NCI-H1694 (cell line): ENCODE data around the gene FADS3.

Experiments
- DNase-seq: peaks from one replicate; lab custom pipeline; 2025; lab: John Stamatoyannopoulos, UW

FADS3 gene

DNA sequence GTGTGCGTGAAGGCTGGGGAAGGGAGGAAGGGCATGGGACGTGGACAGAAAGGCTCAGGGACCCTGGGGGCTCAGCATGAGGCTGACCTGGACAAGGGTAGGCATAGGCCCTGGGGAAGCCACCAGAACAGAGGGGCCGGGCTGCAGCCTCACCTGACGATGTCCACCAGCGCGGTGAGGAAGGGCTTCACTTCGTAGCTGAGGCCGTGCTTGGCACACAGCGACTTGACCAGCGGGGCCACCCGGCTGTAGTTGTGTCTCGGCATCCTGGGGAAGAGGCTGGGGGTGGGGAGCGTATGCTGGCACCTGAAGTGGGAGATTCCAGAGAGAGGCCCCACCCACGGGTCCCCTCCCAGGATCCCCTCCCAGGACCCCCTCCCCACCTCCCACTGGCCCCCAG, 15.6 kb downstream of the FADS3 start:
- no peak for DNase-seq

DNA sequence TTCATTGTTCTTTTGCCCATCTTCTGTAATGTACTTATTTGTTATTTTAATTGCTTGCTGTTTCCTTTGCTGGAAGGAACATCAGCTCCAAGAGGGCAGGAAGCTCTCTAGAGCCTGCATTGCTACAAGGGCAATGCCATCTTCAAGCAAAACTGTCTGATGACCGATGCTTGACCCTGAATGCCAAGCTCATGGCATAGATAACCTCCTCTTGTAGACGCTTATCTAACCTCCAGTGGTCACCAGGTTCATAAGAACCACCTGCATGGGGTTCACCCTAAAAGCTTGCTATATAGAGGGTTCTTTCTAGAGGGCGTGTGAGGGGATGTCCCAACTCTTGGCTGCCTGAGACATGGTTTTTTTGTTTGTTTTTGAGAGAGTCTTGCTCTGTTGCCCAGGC, 16.5 kb downstream of the FADS3 start:
- DNase-seq, result no peak

DNA sequence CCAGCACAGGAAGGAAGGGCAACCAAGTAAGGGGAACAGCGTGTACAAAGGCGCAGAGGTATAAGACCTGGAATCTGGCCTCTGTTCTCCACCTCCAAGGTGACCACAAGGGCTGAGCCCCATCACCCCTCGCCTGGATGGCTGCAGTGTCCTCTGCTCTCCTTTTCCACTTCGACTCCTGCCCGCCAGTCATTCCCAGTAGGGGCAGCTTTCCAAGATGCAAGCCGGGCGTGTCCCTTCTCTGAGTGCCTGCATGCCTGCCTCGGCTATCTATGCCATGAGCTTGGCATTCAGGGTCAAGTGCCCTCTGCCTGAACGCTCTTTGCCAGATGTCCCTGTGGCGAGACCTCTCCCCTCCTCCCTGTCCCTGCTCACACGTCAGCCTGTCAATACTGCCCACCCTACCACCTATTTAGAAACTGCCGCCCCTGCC, 17.0 kb downstream of the FADS3 start:
- DNase-seq, result no peak

DNA sequence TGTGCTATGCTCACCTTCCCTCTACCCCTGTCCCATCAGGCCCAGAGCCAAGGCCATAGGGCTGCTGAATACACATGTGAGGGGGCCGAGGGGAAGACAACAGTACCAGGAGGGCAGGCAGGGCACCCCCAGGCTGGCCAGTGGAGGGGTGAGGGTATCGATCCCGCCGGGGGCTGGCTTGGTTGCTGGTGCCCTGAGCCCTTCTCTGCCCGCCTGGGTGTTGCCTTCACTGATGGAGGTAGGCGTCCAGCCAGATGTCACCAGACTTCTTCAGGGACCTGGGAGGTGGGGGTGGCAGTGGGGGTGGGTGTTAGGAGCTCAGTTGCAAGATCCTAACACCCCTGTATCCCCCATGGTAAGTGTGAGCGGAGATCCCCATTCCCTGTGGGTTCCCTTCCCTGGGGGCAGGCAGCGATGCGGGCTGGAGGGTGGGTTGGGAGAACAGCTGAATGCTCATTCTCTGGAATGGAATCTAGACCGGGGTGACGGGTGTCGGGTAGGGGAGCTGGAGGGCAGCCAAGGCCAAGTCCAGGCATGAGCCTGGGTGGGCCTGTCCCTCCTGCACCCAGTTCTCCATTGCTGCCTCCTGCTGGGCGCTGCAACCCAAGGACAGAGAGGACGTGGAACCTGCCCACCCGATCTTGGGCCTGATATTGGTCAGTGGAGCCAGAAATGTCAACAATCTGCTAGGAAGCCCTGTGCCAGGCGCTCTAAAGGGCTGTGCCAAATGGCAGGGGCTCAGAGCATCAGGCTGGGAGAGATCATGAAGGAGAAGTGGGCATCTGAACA, 17.6 kb downstream of the FADS3 start:
- peak; percentile 21 for DNase-seq

- no peak for DNase-seq
Measured at GRCh38 chr11:61872935-61873565, 18.3 kb downstream of the FADS3 start.

DNA sequence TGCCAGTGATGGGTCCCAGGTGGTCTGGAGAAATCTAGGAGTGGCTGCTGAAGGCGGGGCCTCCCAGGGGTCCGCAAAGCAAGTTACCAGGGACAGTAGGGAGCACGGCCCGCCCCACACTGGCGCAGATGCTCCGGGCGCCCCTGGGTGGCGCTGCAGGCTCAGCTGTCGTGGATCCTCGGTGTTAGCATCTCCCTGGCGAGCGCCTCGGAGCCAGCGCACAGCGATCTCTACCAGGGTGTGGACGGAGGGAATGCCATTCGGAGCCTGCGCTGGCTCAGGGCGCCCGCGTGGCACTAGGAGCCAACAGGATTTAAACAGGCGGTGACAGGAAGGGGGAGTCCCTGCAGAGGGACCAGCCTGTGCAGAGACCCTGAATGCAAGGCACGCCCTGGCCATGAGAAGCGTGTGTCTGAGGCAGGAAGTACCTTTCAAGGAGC, 20.2 kb downstream of the FADS3 start:
- peak; percentile 76 for DNase-seq

GRCh38 chr11:61870541-61871031, 20.8 kb downstream of the FADS3 start:
- no peak for DNase-seq

GRCh38 chr11:61869708-61870451, 21.5 kb downstream of the FADS3 start:
- no peak for DNase-seq

DNA sequence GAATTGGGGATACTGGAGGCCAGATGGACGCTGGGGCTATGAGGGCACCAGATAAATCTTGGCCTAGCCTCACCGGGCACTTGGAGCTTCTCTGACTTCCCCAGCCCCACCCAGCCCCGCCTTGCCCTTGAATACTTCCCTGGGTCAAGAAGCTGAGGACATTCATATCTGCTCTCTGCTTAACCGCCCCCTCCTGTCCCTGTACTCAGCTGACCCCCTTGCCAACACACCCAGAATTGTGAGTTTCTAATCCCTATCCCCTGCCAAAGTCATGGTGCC, 22.0 kb downstream of the FADS3 start:
- DNase-seq, result no peak

DNA sequence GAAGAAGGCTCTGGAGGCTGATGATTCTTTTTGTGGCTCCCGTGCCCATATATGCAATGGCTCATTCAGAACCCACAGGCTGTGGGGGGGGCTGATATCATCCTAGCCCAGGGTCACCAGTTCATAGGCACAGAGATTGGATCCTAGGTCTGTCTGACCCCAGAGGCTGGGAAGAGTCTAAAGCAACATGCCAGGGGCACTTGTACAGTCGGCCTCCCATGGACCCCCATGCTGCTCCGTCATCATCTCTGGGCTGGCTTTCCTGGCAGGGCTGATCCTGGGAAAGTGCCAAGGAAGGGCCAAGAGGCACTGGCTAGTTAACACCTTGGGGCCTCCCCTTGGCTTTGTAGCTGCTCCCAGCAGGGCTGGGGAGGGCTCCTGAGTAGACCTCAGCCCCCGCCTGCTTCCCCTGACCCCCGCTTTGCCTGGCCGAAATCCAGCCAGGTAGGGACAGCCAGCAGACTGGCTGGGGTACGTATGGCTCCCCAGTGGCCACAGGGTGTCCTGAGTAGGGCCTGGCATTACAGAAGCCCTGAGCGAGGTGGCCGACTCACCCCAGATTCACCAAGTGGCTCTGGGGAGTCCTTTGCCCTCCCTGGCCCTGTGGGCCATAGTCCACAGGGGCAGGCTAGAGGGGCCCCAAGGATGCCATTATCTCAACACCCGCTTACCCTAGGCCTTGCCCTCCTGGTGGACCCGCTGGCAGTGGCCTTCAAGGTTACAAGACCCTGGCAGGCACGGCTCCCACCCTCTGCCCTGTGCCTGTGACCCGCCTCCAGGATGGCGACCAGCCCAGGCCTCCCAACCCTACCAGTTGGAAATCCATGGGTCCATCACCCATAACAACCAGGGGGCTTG, 22.5 kb downstream of the FADS3 start:
- DNase-seq, result no peak

GRCh38 chr11:61866958-61867343, 24.4 kb downstream of the FADS3 start:
- DNase-seq, result no peak

DNA sequence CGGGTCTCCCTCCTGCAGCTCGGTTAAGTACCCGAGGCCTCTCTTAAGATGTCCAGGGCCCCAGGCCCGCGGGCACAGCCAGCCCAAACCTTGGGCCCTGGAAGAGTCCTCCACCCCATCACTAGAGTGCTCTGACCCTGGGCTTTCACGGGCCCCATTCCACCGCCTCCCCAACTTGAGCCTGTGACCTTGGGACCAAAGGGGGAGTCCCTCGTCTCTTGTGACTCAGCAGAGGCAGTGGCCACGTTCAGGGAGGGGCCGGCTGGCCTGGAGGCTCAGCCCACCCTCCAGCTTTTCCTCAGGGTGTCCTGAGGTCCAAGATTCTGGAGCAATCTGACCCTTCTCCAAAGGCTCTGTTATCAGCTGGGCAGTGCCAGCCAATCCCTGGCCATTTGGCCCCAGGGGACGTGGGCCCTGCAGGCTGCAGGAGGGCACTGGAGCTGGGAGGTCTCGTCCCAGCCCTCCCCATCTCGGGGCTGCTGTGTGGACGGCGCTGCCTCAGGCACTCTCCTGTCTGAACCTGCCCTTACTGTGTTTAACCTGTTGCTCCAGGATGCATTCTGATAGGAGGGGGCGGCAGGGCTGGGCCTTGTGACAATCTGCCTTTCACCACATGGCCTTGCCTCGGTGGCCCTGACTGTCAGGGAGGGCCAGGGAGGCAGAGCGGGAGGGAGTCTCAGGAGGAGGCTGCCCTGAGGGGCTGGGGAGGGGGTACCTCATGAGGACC, 25.0 kb downstream of the FADS3 start:
- no peak for DNase-seq

- no peak for DNase-seq
Measured at GRCh38 chr11:61864814-61865775, 26.2 kb downstream of the FADS3 start.

GRCh38 chr11:61863548-61864081, 27.7 kb downstream of the FADS3 start:
- no peak for DNase-seq

GRCh38 chr11:61862714-61863547, 28.4 kb downstream of the FADS3 start:
- no peak for DNase-seq

DNA sequence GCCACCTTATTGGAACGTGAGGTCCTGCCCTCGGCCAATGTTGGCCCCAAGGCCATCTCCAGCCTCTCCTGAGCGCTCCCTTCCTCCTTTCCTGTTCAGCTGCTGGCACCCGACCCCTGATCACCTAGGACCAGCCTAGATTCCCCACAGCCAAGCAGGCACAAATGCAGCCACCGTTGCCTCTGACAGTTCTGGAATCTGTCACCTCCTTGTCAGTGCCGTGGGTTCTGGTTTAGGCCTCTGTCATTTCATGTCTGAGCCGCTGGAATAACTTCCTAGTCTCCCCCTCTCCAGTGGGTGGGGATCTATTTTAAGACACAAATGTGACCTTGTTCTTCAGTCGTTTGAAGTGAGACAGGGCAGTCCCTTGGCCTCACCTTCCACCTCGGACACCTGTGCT, 29.7 kb downstream of the FADS3 start:
- DNase-seq, result no peak

DNA sequence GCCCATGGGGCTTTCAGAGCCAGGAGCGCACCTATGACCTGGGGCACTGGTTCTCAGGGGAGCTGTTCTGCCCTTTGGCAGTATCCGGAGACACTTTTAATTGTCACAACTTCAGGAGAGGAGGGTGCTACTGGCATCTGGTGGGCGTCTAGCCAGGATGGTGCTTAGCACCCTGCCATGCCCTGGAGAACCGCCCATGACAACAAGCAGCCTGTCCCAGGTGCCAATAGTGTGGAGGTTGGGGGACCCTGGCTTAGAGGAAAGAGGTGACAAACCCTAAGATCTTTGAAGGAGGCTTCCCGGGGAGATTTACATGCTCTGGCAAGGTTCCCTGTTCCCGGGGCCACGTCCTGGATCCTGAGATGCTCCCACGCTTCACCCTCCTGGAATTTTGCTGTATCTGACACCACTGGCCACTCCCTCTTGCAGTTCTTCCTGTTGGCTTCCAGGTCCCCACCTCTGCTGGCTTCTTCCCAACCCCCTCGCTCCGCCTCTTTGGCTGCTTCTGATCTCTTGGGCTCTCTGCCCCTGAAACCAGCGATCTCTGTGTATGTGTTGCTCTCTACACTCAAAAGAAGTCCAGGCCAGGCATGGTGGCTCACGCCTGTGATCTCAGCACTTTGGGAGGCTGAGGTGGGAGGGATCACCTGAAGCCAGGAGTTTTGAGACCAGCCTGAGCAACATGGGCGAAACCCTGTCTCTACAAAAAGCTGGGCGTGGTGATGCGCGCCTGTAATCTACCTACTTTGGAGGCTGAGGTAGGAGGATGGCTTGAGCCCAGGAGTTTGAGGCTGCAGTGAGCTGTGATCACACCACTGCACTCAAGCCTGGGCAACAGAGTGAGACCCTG, 31.1 kb downstream of the FADS3 start:
- no peak for DNase-seq
